DND-41 (cell line): ENCODE data around the gene PEAK3.
A peak's percentile ranks its signal among the peaks of the same experiment; 100 is the strongest.

Experiments used
- ATAC-seq: fragments of 200-7000 bp; cut with Tn5 transposase; 3 replicates; pipeline ENCODE4 v1.9.1; 2021; ENCODE audit warnings: low read depth; ENCODE audit not compliant: insufficient read depth
- DNase-seq: peaks from one replicate; pipeline ENCODE4 v3.0.0-alpha.2; 2020
- H2AFZ ChIP-seq: 2 replicates; pipeline ENCODE4 v1.6.0; 2012; ENCODE audit warnings: low read depth, low read length
- H3K27ac ChIP-seq: 2 replicates; pipeline ENCODE4 v1.5.1; 2012; ENCODE audit warnings: low read length, inconsistent platforms
- H3K27me3 ChIP-seq: fragments of 200-600 bp; sonication (generic); 2 replicates; pipeline ENCODE4 v1.6.0; 2012; ENCODE audit warnings: low read length, mild to moderate bottlenecking, inconsistent platforms; ENCODE audit not compliant: insufficient read depth, poor library complexity
- H3K36me3 ChIP-seq: 2 replicates; pipeline ENCODE4 v1.5.1; 2012; ENCODE audit warnings: low read length, inconsistent platforms; ENCODE audit not compliant: insufficient read depth
- H3K4me1 ChIP-seq: 2 replicates; pipeline ENCODE4 v1.5.1; 2012; ENCODE audit warnings: mild to moderate bottlenecking, low read length; ENCODE audit not compliant: insufficient read depth
- H3K4me2 ChIP-seq: 2 replicates; pipeline ENCODE4 v1.6.0; 2012; ENCODE audit warnings: mild to moderate bottlenecking, moderate library complexity, low read length, inconsistent platforms; ENCODE audit not compliant: insufficient read depth
- H3K4me3 ChIP-seq, 2 experiments: fragments of 200-600 bp in 1 of 2; shearing (Covaris generic) in 1 of 2; 2 replicates each; pipeline ENCODE4 v1.5.1; 2012 to 2016; ENCODE audit warnings: inconsistent platforms in 2 of 2, low read length in 2 of 2, mild to moderate bottlenecking in 2 of 2, low read depth in 1 of 2, moderate library complexity in 1 of 2
- H3K79me2 ChIP-seq: 2 replicates; pipeline ENCODE4 v1.6.0; 2012; ENCODE audit warnings: low read length, inconsistent platforms; ENCODE audit not compliant: insufficient read depth
- H3K9ac ChIP-seq: 2 replicates; pipeline ENCODE4 v1.6.0; 2012; ENCODE audit warnings: low read depth, mild to moderate bottlenecking, inconsistent platforms, low read length, moderate library complexity
- H3K9me3 ChIP-seq: 2 replicates; pipeline ENCODE4 v1.5.1; 2012; ENCODE audit warnings: low read length, moderate library complexity, mild to moderate bottlenecking, inconsistent platforms; ENCODE audit not compliant: insufficient read depth, severe bottlenecking
- H4K20me1 ChIP-seq: 2 replicates; pipeline ENCODE4 v1.6.0; 2012; ENCODE audit warnings: low read length; ENCODE audit not compliant: insufficient read depth
- CTCF ChIP-seq: IDR thresholded peaks from 2 replicates; pipeline ENCODE4 v1.5.1; 2012; ENCODE audit warnings: borderline replicate concordance, low read length, moderate library complexity, mild to moderate bottlenecking; ENCODE audit not compliant: poor library complexity, severe bottlenecking; ENCODE audit errors: extremely low read depth
- EZH2 ChIP-seq: IDR thresholded peaks from 3 replicates; pipeline ENCODE4 v1.6.1; 2012; ENCODE audit warnings: borderline replicate concordance, low read depth, mild to moderate bottlenecking, moderate library complexity, low read length, inconsistent platforms; ENCODE audit not compliant: severe bottlenecking

PEAK3 gene

DNA sequence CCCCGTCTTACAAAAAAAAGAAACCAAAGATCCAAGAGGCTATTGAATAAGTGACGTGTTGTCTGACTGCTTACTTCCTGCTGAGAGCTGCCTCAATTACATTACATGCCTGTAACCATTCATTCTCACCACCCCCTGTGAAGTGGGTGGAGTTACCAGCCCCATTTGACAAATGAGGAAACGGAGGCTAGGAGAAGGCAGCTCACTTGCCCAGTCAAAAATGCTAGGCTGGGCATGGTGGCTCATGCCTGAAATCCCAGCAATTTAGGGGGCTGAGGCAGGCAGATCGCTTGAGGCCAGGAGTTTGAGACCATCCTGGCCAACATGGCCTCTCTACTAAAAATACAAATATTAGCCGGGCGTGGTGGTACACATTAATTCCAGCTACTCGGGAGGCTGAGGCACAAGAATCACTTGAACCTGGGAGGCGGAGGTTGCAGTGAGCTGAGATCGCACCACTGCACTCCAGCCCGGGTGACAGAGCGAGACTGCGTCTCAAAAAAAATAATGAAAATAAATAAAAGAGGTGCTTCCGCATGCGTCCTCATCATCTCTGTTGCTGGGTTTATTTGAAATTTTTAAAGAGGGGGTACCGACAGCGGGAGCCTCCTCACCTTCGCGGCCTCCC, 45.9 kb upstream of the PEAK3 start:
- Histone ChIP-seq H3K4me3 (peak overlapping the region; percentile 79 to 98; a peak in 3 of 4 replicates), H3K36me3 (peaks cover 49% of the 10 kb centered on the region), H2AFZ (peak overlapping the region; percentile 77), H4K20me1 (peaks cover 30% of the 10 kb centered on the region), H3K4me2 (peak overlapping the region; percentile 81), H3K9ac (peak overlapping the region; percentile 99), H3K79me2 (peaks cover 85% of the 10 kb centered on the region), H3K27ac (peak overlapping the region; percentile 96), H3K27me3 (no peaks in the 10 kb centered on the region), H3K4me1 (peaks cover 61% of the 10 kb centered on the region), H3K9me3 (no peaks in the 10 kb centered on the region)
- peak; percentile 87 for DNase-seq
- TF ChIP-seq CTCF (no peak), EZH2 (no peak)
- peak; percentile 77 for ATAC-seq

- H3K27ac ChIP-seq = no peak overlapping the region
- H3K4me3 ChIP-seq = peak overlapping the region in 1 of 2 experiments; percentile 79; a peak in 2 of 4 replicates
- peak overlapping the region; percentile 99; the same call in 1 of the 2 replicates for H3K9ac ChIP-seq
Observed at GRCh38 chr19:2326699-2327360, 44.9 kb upstream of the PEAK3 start.

GRCh38 chr19:2325281-2326046, 43.5 kb upstream of the PEAK3 start:
- peaks cover 54% of the 10 kb centered on the region for H3K36me3 ChIP-seq
- DNase-seq = no peak

More at GRCh38 chr19:2326699-2327360, 44.9 kb upstream of the PEAK3 start:
- H4K20me1 ChIP-seq = peaks cover 27% of the 10 kb centered on the region
- peaks cover 50% of the 10 kb centered on the region for H3K4me1 ChIP-seq
- peak overlapping the region; percentile 81 for H3K4me2 ChIP-seq
- no peak for TF ChIP-seq CTCF
- no peak for TF ChIP-seq EZH2
- ATAC-seq = no peak
- no peaks in the 10 kb centered on the region for H3K27me3 ChIP-seq
- H2AFZ ChIP-seq = no peak overlapping the region
- H3K79me2 ChIP-seq = peaks cover 76% of the 10 kb centered on the region
- H3K36me3 ChIP-seq = peaks cover 54% of the 10 kb centered on the region
- no peak for DNase-seq
- H3K9me3 ChIP-seq = no peaks in the 10 kb centered on the region

More at GRCh38 chr19:2325281-2326046, 43.5 kb upstream of the PEAK3 start:
- ATAC-seq = no peak
- Histone ChIP-seq H3K4me1 (peaks cover 37% of the 10 kb centered on the region), H3K9ac (no peak overlapping the region), H3K79me2 (peaks cover 62% of the 10 kb centered on the region), H3K27me3 (no peaks in the 10 kb centered on the region), H3K9me3 (no peaks in the 10 kb centered on the region), H2AFZ (no peak overlapping the region), H4K20me1 (peaks cover 33% of the 10 kb centered on the region), H3K27ac (no peak overlapping the region), H3K4me2 (peak overlapping the region; percentile 38; the same call in 1 of the 2 replicates), H3K4me3 (no peak overlapping the region)
- TF ChIP-seq CTCF (no peak), EZH2 (no peak)
